ENCODE data around the gene CACNB2.

- TF ChIP-seq, protein P1, sequence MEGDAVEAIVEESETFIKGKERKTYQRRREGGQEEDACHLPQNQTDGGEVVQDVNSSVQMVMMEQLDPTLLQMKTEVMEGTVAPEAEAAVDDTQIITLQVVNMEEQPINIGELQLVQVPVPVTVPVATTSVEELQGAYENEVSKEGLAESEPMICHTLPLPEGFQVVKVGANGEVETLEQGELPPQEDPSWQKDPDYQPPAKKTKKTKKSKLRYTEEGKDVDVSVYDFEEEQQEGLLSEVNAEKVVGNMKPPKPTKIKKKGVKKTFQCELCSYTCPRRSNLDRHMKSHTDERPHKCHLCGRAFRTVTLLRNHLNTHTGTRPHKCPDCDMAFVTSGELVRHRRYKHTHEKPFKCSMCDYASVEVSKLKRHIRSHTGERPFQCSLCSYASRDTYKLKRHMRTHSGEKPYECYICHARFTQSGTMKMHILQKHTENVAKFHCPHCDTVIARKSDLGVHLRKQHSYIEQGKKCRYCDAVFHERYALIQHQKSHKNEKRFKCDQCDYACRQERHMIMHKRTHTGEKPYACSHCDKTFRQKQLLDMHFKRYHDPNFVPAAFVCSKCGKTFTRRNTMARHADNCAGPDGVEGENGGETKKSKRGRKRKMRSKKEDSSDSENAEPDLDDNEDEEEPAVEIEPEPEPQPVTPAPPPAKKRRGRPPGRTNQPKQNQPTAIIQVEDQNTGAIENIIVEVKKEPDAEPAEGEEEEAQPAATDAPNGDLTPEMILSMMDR (IDR thresholded peaks at IDR 0.05; ENCODE audit: low read depth, low read length): no peak
- TF ChIP-seq EZH2phosphoT487 (IDR thresholded peaks at IDR 0.05; ENCODE audit: low read depth): no peak
Measured at GRCh38 chr10:18362892-18363291, 222.7 kb downstream of the CACNB2 start.
